ENCODE measurements around the gene TMEM209.
"Not testable (repeated sequence)": the region's sequence is repeated elsewhere in the genome, so short reads cannot be mapped to it uniquely, and the experiment has no call there.

The TMEM209 gene

DNA sequence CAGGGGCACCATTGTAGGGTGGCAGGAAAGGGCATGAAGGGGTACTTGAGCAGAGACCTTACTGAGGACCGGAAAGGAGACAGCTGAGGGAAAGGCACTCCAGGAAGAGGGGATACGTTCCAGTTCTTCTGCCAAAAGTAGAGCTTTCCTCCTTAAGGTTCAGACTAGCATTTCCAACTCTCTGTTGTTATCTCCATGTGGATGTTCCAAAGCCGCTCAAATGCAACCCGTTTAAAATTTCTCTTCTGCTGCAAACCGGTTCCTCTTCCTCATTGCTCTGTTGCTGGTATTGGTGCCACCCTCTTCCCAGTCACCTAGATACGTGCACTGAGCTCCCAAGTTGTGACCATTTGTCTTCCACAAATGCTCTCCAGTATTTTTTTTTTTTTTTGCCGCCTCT lies 47.5 kb downstream of the TMEM209 start:
- DNase-seq: no peak

DNA sequence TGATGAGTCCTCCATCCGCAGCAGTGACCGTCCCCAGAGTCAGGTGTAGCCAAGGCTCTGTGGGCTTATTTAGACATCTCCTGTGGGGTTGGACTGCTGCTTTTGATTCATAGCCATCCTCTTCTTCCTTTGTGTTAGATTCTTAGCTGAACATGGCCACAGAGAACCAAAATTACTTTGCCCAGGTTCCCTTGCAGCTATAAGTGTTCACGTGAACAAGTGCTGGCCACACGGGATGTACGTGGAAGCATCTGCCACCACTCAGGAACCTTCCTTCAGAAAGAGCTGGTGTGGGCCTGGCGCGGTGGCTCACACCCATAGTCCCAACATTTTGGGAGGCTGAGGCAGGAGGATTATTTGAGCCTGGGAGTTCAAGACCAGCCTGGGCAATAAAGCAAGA lies 49.1 kb downstream of the TMEM209 start:
- no peak for DNase-seq

DNA sequence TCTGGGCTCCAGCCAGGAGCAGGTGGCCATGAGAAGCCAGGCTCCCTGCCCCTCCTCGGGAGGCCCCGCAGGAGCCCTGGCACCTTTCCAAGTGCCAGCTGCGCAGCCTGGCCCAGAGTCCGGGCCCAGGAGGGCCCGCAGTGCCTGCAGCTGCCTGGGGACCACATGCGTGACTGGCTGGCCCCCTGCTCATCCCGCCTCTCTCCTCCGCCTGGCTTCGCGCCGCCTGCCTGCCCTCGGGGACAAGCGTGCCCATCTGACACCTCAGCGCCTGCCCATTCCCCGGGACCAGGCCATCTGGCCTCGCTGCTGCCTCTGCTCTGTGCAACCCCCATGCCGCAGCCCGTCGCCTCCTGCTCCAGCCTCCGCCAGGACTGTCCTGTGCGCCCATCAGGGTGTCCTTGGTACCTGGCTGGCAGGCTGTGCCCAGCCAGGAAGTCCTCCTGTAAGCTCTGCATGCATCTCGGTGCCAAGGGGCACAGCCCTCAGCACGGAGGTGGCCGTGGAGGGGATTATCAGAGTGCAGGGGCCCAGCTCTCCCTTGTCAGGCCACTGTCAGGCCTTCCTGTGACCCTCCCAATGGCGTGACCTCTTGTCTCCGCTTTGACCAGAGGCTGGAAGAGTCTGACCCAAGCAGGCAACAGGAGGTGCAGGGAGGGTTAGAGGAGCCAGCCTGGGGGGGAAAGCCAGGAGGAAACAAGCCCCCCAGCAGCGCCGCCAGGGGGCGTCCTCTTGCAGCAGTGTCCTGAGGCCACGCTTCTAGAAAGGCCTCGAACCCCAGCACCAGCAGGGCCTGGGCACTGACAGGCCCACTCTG lies 50.5 kb downstream of the TMEM209 start:
- no peak for DNase-seq

DNA sequence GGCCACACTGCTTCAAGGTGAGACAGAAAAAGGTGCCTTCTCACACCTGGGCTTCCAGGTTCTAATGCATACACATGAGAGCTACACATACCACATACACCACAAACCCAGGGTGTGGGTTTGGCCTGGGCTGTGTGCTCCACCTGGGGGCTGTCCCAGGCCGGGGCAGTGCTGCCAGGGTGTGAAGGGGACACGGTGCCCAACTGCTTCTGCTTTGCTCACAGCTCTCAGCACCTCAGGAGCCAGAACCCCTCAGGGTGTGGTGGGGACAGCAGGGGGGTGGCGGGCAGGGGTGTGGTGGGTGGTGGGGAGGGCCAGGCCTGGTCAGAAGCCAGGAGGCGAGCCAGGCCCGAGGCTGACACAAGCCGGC lies 51.1 kb downstream of the TMEM209 start:
- no peak for DNase-seq

DNA sequence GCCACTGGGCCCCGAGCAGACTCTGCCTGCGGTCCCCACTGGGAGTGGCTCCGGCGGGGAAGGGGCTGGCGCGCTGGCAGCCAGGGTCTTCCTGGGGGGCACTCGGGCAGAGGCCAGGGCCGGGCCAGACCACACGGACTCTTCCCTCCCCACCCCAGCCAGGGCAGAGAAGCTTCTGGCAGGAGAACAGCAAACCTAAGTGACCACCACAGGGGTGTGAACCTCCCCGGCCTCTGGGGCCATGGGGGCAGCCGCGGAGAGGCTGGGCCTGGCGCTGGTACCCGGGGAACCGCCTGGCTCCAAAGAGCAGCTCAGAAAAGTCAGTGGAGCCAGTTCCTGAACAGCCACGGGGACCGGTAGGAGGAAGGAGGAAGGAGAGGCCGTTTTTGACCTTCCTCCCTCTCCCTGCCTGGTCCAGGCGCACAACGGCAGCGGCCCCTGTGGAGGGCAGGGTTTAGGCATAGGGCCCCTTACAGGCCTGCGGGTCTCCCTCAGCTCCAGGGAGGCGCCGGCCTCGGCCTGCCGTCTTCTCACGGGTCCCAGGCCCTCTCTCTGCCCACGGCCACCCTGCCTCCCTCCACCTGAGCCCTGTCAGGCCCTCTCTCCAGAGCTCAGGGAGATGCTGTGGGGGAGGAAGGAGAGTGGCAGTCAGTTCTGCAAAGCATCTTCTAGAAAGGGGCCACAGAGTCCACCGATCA lies 51.8 kb downstream of the TMEM209 start:
- no peak for DNase-seq

DNA sequence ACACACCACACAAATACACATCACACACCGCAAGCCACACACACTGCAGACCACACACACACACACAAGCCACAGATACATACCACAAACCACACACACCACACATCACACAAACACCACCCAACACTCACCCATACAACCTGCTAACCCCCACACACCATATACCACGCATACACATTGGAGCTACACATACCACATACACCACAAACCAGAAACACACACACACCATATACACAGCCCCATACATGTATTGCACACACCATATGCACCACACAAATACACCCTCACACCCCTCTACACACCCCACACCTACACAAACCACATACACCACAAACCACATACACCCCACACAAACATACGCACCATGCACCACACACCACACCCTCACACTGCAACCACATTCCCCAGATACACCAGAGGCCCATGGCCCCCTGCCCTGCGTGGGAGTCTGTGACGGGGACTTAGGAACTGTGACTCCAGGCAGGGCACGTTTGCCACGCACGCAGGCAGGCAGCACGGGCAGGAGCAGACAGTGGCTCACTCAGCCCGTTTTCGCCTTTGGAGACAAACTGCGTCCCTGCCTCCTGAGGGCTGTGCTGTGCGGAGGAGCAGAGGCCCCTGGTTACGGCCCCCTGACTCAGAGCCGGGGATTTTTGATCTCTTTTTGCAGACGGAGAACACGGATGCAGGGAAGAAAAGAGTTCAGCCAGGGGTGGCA lies 52.6 kb downstream of the TMEM209 start:
- DNase-seq: no peak

DNA sequence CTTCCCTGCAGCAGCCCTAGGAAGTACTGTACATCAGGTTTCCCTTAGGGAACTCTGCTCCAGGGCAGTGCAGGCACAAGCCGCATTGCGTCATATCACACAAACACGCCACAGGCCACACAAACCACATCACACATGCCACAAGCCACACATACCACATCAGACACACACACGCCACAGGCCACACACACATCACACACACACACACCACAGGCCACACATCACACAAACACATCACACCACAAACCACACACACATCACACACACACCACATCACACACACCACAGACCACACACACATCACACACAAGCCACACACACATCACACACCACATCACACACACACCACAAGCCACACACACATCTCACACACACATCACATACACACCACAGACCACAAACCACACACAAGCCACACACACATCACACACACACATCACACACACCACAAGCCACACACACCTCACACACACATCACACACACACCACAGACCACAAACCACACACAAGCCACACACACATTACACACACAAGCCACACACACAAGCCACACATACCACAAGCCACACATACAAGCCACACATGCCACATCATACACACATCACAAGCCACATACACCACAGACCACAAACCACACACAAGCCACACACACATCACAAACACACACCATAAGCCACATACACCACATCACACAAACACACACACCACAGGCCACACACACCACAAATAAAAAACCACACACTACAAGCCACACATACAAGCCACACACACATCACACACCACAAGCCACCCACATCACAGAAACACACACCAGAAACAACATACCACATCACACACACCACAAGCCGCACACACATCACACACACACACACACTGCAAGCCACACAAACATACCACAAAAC lies 53.4 kb downstream of the TMEM209 start:
- peak; percentile 23 for DNase-seq

DNA sequence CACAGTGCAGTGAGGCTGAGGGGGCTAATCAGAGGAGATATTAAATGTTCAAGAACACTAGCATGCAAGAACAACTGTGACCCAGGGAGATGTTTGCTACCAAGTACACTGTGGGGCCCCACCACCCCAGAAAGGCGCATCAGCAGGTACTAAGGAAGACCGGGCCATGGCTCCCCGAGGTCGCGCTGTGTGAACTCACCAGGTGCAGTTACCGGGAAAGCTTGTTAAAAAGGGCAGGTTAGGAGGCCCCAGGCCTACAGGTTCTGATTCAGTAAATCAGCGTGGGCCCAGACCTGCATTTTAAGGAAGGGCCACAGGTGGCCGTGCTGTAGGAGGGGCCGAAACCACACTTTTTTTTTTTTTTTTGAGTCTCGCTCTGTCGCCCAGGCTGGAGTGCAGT lies 54.6 kb downstream of the TMEM209 start:
- DNase-seq: no peak

DNA sequence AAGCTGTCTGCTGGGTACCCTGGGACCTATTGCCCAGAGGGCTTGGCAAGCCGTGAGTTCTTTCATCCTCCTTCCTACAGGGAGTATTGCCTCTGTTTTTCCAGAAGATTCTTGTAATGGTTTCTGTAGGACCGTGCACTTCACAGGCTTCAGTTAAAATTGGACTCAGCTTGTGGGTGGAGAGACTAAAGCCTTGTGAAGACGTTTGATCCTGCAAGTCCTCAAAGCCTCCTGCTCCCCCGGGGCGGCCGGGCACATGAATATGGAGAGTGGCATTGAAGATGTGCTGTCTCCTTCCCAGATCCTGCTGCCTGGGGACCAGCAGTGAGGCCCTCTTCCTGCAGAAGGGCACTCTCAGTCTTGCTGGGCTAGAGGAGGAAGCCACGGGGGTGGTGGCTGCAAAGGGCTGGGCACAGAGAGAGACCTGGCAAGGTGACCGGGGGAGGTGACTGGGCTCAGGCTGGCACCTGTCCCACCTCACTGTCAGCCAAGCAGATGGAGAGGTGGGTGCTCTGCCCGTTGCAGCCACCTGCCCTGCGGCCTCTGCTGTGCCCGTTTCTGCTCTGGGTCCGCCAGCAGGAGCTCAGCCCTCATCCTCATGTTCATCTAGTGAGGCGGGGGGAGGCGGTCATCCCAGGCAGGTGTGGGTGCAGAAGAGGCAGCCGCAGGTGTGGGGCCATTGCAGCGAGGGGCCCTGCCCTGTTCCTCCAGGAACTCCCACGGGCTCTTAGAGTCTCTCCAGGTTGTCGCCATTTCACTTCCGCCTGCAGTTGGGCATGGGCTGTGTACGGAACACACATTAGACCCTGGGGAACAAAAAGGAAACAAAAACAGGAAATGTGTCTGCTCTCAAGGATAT lies 55.7 kb downstream of the TMEM209 start:
- DNase-seq: no peak

DNA sequence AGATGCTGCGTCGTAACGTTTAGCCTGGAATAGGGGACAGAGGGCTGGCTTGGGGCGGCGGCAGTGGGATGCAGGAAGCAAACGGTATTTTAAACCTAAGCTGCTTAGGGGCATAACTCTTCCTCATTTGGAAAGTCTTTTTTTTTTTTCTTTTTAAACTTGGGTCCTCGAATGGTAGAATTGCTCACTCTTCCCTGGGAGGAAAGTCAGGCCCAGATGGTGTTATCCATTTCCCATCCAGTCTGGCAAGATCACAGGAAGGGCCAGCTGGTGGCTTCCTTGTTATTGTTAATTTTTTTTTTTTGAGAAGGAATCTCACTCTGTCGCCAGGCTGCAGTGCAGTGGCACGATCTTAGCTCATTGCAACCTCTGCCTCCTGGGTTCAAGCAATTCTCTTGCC lies 56.6 kb downstream of the TMEM209 start:
- DNase-seq: no peak

DNA sequence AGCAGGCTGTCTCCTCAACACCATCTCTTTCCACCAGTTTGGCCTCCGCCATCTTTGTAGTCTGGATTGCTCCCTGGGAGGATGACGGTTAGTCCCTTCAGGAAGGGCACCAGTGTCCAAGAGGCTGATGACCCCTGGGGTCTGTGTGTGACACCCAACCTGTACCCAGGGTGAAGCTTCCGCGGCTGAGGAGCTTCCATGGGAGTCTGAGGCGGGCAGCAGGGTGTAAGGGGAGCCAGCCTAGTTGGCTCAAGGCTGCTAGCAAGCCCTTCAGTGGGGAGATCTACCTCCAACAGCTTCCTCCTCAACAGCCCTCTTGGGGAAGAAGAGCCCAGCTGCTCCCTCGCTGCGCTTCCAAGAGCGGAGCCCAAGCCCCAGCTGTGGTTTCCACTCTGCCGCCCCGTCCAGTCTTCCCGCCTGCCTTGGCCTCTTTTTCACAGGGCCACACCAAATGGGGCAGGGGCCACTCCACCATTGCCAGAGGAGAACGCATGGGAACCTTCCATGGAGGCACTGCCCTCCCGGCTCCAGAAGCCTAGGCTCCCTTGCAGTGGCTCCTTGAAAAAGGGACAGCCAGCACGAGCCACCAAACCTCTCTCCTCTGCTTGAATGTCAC lies 57.4 kb downstream of the TMEM209 start:
- DNase-seq: no peak

DNA sequence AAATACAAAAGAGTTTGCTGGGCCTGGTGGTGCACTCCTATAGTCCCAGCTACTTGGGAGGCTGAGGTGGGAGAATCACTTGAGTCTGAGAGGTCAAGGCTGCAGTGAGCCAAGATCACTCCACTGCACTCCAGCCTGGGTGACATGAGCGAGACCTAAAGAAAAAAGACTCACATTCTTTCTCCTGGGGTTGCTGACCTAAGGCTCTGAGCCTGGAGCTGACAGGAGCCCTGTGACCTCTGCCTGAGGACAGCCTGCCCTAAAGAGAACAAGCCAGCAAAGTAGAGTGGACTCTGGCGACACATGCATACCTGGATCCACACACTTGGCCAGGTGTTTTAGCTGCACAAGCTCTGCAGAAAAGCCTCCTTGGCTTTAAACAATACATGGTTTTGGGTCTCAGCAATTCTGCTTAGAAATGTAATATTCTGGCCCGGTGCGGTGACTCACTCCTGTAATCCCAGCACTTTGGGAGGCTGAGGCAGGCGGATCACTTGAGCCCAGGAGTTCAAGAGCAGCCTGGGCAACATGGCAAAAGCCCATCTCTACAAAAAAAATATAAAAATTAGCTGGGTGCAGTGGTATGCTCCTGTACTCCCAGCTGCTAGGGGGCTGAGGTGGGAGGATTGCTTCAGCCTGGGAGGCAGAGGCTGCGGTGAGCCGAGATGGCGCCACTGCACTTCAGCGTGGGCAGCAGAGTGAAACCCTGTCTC lies 58.4 kb downstream of the TMEM209 start:
- DNase-seq: no peak

DNA sequence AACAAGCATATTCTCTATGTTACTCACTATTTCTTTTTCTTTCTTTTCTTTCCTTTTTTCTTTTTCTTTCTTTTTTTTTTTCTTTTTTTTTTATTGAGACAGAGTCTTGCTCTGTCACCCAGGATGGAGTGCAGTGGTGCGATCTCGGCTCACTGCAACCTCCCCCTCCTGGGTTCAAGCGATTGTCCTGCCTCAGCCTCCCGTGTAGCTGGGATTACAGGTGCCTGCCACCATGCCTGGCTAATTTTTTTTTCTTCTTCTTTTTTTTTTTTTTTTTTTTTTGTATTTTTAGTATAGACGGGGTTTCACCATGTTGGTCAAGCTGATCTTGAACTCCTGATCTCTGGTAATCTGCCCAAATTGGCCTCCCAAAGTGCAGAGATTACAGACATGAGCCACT lies 59.1 kb downstream of the TMEM209 start:
- not testable (repeated sequence) for DNase-seq

DNA sequence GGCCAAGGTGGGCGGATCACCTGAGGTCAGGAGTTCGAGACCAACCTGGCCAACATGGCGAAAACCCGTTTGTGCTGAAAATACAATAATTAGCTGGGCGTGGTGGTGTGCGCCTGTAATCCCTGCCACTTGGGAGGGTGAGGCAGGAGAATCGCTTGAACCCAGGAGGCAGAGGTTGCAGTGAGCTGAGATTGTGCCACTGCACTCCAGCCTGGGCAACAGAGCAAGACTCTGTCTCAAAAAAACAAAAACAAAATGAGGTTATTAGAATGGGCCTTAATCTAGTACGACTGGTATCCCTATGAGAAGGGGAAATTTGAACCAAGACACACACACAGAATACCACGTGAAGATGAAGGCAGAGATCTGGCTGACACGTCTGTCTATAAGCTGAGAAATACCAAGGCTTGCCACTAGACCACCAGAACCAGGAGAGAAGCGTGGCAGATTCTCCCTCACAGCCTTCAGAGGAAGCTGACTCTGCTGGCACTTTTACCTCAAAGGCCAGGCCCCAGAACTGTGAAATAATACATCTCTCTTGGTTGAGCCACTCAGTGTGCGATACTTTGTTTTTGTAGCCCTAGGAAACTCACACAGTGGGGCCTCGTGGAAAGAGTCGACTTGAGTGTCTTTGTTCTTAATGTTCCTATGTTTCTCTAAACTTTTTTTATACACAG lies 59.6 kb downstream of the TMEM209 start:
- DNase-seq: no peak

DNA sequence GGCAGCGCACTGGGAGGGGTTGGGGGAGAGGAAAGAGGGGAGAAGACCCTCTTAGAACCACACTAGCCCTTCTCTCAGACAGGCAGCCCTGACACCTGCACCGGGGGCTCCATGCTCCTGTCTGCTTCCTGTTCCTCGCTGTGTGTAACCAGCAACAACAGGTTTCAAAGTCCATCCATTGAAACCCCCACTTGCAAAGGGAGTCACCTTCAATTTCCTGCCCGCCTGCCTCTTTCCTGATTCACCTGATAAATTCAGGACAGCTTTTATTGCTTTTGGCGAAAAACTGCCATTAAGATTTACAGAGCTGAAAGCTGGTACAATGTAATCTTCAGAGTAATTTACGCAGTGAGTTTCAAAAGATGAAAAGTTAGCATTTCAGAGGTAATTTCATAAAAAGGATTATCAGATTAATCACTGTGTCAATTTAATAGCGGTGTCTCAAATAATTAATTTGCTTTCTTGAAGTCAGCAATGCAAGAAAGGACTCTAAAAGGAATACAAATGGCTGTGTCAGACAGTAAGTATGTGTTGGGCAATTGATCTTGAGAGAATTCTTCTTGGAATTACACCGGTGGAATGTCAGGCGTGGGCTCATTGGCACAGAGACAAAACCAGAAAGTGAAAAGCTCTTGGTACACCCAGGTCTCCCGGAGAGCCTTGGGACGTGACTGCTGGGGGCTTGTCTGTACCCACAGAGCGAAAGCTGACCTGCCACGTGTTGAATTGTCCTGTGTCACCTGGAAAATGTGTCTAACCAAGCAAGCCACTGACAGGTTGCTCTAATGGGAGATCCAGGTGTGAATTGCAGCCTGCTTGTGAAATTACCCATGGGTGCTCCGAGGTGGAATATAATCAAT lies 60.7 kb downstream of the TMEM209 start:
- DNase-seq: no peak

DNA sequence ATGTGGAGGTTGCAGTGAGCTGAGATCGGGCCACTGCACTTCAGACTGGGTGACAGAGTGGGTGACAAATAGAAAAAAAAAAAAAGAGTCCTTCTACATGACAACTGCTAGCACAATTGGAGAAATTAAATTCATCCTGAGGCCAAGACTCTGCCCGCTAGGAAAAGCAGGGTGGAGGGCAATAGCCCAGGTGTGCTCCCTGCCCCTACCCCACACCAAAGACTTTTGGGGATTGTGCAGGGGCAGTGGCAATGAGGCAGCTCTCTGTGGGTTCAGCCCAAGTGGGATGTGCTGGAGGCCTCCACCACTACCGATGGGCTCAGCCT lies 61.3 kb downstream of the TMEM209 start:
- DNase-seq: no peak

DNA sequence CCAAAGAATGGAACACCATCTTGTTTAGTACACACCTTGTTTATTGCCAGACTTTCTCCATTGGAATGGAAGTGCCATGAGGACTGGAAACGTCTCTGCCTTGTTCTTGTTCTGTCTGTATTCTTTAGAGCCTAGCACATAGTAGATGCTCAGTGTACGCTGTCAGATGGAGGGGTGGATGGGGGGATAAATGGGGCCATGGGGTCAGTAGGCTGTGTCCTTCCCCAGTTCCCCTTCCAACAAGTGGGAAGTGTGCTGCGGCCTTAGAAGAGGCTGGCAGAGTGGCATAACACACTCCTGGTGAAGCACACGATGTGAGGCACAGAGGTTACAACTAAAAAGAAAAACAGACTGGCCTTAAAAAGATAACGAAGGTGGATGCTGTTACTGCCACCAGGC lies 61.9 kb downstream of the TMEM209 start:
- DNase-seq: no peak

DNA sequence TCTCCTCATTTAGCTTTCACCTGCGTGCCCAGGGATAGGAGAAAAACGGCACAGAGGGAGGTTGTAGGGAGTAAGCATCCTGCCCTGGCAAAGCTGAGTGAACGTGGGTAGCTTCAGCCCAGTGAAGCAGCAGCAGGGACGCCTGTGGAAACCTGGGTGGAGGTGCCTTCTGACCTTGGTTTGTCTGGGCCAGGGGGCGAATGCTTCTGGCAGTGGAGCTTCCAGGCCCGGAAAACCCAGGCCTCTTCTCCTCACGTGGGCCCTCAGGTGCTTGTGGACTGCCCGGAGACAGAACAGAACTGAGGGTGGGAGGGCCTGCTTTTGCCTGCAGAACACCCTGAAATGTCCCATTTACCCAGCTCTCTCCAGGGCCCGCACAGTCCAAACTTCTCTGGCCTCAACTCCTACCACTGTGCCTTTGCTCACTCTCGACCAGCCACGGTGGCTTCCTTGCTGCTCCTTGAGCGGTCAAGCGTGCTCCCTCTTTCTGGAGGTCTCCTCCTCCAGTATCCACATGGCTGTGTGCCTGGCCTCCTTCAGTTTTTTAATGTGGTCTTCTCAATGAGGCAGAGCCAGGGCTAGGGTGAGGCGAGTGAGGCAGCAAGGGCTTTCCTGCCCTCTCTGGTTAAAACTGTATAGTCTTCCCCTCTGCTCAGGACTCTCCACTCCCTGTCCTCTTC lies 62.4 kb downstream of the TMEM209 start:
- DNase-seq: no peak

Measured in CD4-positive, alpha-beta T cell treated with Interleukin-4 for 4 hours (primary cell).